ENCODE results near the gene SND1. TPM values are rescaled to one million over a fixed set of nuclear protein-coding genes. Genes with fewer than 3 reads are reported as not detected.

SND1 gene
- total RNA-seq, 1 experiment from 2014 or later, result 218 TPM

- Histone ChIP-seq H2BK5ac (ENCODE audit: insufficient read length, low read length) (no peak overlapping the region), H3K23me2 (ENCODE audit: insufficient read length, low read depth, low read length, poor library complexity, severe bottlenecking) (no peaks in the 10 kb centered on the region), H2BK120ac (ENCODE audit: low read depth, low read length, poor library complexity, severe bottlenecking) (no peak overlapping the region), H3K27me3 (ENCODE audit: insufficient read depth, low read length) (no peaks in the 10 kb centered on the region), H3K9me3 (ENCODE audit: control insufficient read depth, low read depth, low read length) (no peaks in the 10 kb centered on the region), H4K8ac (replicated peaks; ENCODE audit: insufficient read length, low read depth, low read length) (no peak overlapping the region), H2BK12ac (ENCODE audit: insufficient read length, low read depth, low read length) (no peak overlapping the region), H3K56ac (ENCODE audit: insufficient read length, low read depth, low read length) (no peak overlapping the region), H4K91ac (ENCODE audit: insufficient read length, low read depth, low read length) (no peak overlapping the region), H3K4ac (ENCODE audit: low read depth, low read length) (no peak overlapping the region), H3K14ac (ENCODE audit: insufficient read depth, low read length) (no peak overlapping the region), H3K4me2 (ENCODE audit: insufficient read depth, insufficient read length, low read length) (no peak overlapping the region), H4K20me1 (ENCODE audit: control insufficient read depth, insufficient read depth, insufficient read length) (no peaks in the 10 kb centered on the region), H4K5ac (ENCODE audit: insufficient read length, low read depth, low read length) (no peak overlapping the region), H3K18ac (ENCODE audit: insufficient read length, low read depth, low read length) (no peak overlapping the region), H3T11ph (ENCODE audit: low read length) (no peak overlapping the region), H3K27ac (ENCODE audit: insufficient read length, low read depth, low read length) (no peak overlapping the region), H3K79me2 (ENCODE audit: insufficient read depth, low read length) (no peaks in the 10 kb centered on the region), H3K9ac (ENCODE audit: extremely low read depth, insufficient read length, low read length) (no peak overlapping the region), H2BK15ac (ENCODE audit: low read depth, low read length) (no peak overlapping the region), H2AFZ (ENCODE audit: low read length) (no peak overlapping the region), H3K79me1 (ENCODE audit: insufficient read depth, low read depth, low read length, poor library complexity, severe bottlenecking) (no peaks in the 10 kb centered on the region), H2AK5ac (ENCODE audit: insufficient read length, low read length) (no peak overlapping the region), H3K4me1 (ENCODE audit: insufficient read depth, low read length) (peaks cover 4% of the 10 kb centered on the region; the same call in 1 of the 2 replicates), H2BK20ac (ENCODE audit: low read depth, low read length, poor library complexity, severe bottlenecking) (no peak overlapping the region), H3K23ac (ENCODE audit: insufficient read length, low read depth, low read length) (no peak overlapping the region)
- no peaks in the 10 kb centered on the region for H3K27me3 Mint-ChIP-seq (ENCODE audit: low read depth)
- H3K9me3 Mint-ChIP-seq, result no peaks in the 10 kb centered on the region; a peak in 1 of 5 replicates
- peaks cover 26 to 29% of the 10 kb centered on the region in 2 experiments for H3K4me1 Mint-ChIP-seq
- no peak overlapping the region for H3K27ac Mint-ChIP-seq
- WGBS (ENCODE audit: extremely low coverage, insufficient read length, low lambda C conversion rate), result no CpG with 5 or more reads among the region's 3 CpGs
- no peak overlapping the region for H3K4me3 Mint-ChIP-seq
- no peak for DNase-seq
- peaks cover 0 to 1% (median 0%) of the 10 kb centered on the region in 3 experiments; a peak in 4 of 7 replicates for H3K36me3 Mint-ChIP-seq (ENCODE audit: insufficient read depth in 1 of 3, low read depth in 3 of 3)
- TF ChIP-seq, protein P1, sequence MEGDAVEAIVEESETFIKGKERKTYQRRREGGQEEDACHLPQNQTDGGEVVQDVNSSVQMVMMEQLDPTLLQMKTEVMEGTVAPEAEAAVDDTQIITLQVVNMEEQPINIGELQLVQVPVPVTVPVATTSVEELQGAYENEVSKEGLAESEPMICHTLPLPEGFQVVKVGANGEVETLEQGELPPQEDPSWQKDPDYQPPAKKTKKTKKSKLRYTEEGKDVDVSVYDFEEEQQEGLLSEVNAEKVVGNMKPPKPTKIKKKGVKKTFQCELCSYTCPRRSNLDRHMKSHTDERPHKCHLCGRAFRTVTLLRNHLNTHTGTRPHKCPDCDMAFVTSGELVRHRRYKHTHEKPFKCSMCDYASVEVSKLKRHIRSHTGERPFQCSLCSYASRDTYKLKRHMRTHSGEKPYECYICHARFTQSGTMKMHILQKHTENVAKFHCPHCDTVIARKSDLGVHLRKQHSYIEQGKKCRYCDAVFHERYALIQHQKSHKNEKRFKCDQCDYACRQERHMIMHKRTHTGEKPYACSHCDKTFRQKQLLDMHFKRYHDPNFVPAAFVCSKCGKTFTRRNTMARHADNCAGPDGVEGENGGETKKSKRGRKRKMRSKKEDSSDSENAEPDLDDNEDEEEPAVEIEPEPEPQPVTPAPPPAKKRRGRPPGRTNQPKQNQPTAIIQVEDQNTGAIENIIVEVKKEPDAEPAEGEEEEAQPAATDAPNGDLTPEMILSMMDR (conservative IDR thresholded peaks at IDR 0.05), result no peak
These were observed 257.6 kb downstream of the SND1 start for GRCh38 chr7:127909424-127910152.

Data from H9 (cell line).